GM18511 (cell line): ENCODE measurements around the gene VOPP1.
A peak's percentile ranks its signal among the peaks of the same experiment; 100 is the strongest.
"Not testable (repeated sequence)": the region's sequence is repeated elsewhere in the genome, so short reads cannot be mapped to it uniquely, and the experiment has no call there.

ENCODE experiments used
- ATAC-seq: cut with Tn5 transposase; IDR thresholded peaks from one replicate; pipeline ENCODE4 v1.9.1; 2021; ENCODE audit warnings: mild to moderate bottlenecking, moderate library complexity; ENCODE audit not compliant: unreplicated experiment

Gene VOPP1

GRCh38 chr7:55582656-55583055 lies 10.4 kb upstream of the VOPP1 start:
- not testable (repeated sequence) for ATAC-seq

GRCh38 chr7:55576753-55577152 lies 4.5 kb upstream of the VOPP1 start:
- no peak for ATAC-seq

GRCh38 chr7:55575733-55576132 lies 3.4 kb upstream of the VOPP1 start:
- ATAC-seq = no peak

- no peak for ATAC-seq
These were observed 2.8 kb upstream of the VOPP1 start for GRCh38 chr7:55575098-55575497.

GRCh38 chr7:55574051-55574717 lies 1.9 kb upstream of the VOPP1 start:
- ATAC-seq = no peak

- ATAC-seq = no peak
These were observed 1.1 kb upstream of the VOPP1 start for GRCh38 chr7:55573234-55573900.

GRCh38 chr7:55571511-55572377 lies 558 bp downstream of the VOPP1 start:
- ATAC-seq = peak; percentile 17

- ATAC-seq = no peak
These were observed 1.4 kb downstream of the VOPP1 start for GRCh38 chr7:55570939-55571338.

- peak; percentile 44 for ATAC-seq
These were observed 2.0 kb downstream of the VOPP1 start for GRCh38 chr7:55570218-55570873.

GRCh38 chr7:55569797-55570196 lies 2.5 kb downstream of the VOPP1 start:
- ATAC-seq = peak; percentile 39

GRCh38 chr7:55569269-55569663 lies 3.0 kb downstream of the VOPP1 start:
- no peak for ATAC-seq

GRCh38 chr7:55568613-55569268 lies 3.6 kb downstream of the VOPP1 start:
- no peak for ATAC-seq

- ATAC-seq = no peak
These were observed 4.7 kb downstream of the VOPP1 start for GRCh38 chr7:55567571-55567970.

GRCh38 chr7:55565681-55566080 lies 6.6 kb downstream of the VOPP1 start:
- no peak for ATAC-seq

- no peak for ATAC-seq
These were observed 8.5 kb downstream of the VOPP1 start for GRCh38 chr7:55563596-55564325.

- ATAC-seq = no peak
These were observed 10.6 kb downstream of the VOPP1 start for GRCh38 chr7:55561690-55562089.

GRCh38 chr7:55558962-55559920 lies 13.1 kb downstream of the VOPP1 start:
- ATAC-seq = no peak

GRCh38 chr7:55557666-55558188 lies 14.6 kb downstream of the VOPP1 start:
- ATAC-seq = peak; percentile 86

GRCh38 chr7:55556492-55556891 lies 15.8 kb downstream of the VOPP1 start:
- no peak for ATAC-seq
